Psoas muscle (tissue), 8 donors: ENCODE data around the gene TJP1. TPM values are rescaled to one million over a fixed set of nuclear protein-coding genes. Genes with fewer than 3 reads are reported as not detected.

Experiments
- ATAC-seq, 4 donors: fragments of 200-7000 bp; cut with Tn5 transposase; one replicate each; pipeline ENCODE4 v1.9.1; 2020; ENCODE audit warnings: moderate library complexity in 3 of 4, mild to moderate bottlenecking in 2 of 4
- DNase-seq, 2 donors: peaks; one replicate each; pipeline ENCODE4 v3.0.0-alpha.2; 2020
- H3K27ac ChIP-seq: fragments of 200-600 bp; one replicate; pipeline ENCODE4 v1.8.0; 2022
- H3K27me3 ChIP-seq, 3 donors: fragments of 200-600 bp in 1 of 3; one replicate each; pipeline versions ENCODE4 v1.6.1 to v1.8.0; 2013 to 2022; ENCODE audit warnings: low read length in 2 of 3, mild to moderate bottlenecking in 2 of 3, moderate library complexity in 1 of 3; ENCODE audit not compliant: insufficient read depth in 3 of 3
- H3K36me3 ChIP-seq, 2 donors: fragments of 200-600 bp in 1 of 2; one replicate each; pipeline versions ENCODE4 v1.6.1 to v1.8.0; 2013 to 2022; ENCODE audit warnings: low read depth in 1 of 2, mild to moderate bottlenecking in 1 of 2, moderate library complexity in 1 of 2; ENCODE audit not compliant: insufficient read depth in 1 of 2
- H3K4me1 ChIP-seq: fragments of 200-600 bp; one replicate; pipeline ENCODE4 v1.8.0; 2022
- H3K4me3 ChIP-seq: fragments of 200-600 bp; one replicate; pipeline ENCODE4 v1.8.0; 2022; ENCODE audit warnings: mild to moderate bottlenecking
- H3K9me3 ChIP-seq: fragments of 200-600 bp; one replicate; pipeline ENCODE4 v1.8.0; 2022
- WGBS, 3 donors: extraction: QIAGEN DNeasy Blood & Tissue Kit; methylation state at CpG; one replicate each; pipeline versions ENCODE4 v1.1.6 to v1.1.7; 2013; 5-methylcytosine and 5-hydroxymethylcytosine counted together
- intact Hi-C, 2 donors: fragments of 100-400 bp; cut with DNase I; formaldehyde crosslinking; loops; one replicate each; pipeline versions ENCODE4 v1.11.0 to v1.14.2; 2022
- polyA plus RNA-seq, 3 donors: library from polyadenylated mRNA; stranded (reverse); fragments of 200-250 nt; gene quantifications; one replicate each; pipeline ENCODE4 v1.2.3, GENCODE V29; 2013
- total RNA-seq, 4 donors: library from RNA; stranded (reverse); fragmentation: NEBNext Ultra II Directional in 2 of 4; extraction: Animal tissue kit (Norgen Biotek cat#: 25700) in 2 of 4; gene quantifications; one replicate each; pipeline versions ENCODE4 v1.2.1 to v1.2.4, GENCODE V29; 2021 to 2023
- TF ChIP-seq, protein P1 (sequence below): fragments of 200-600 bp; IDR thresholded peaks from one replicate; pipeline ENCODE4 v1.8.0; 2022; ENCODE audit warnings: antibody characterized with exemption
- donor health status: healthy with polysubstance abuse.
- donor health status: DM: no; HTN: no; CAD: no; lungs with moderate emphysema.
- donor health status: Bipolar disorder and iron deficiency.
- donor health status: healthy.
- donor health status: DM: yes; HTN: yes; CAD: no.
- donor health status: DM: no; HTN: no; CAD: no.
- donor health status: DM: no; HTN: no; CAD: no.
- donor health status: DM: yes; HTN: yes; CAD: no.

The TJP1 gene
- total and polyA plus RNA-seq, 7 donors: 8.6 to 49.9 (median 32.6) TPM

DNA sequence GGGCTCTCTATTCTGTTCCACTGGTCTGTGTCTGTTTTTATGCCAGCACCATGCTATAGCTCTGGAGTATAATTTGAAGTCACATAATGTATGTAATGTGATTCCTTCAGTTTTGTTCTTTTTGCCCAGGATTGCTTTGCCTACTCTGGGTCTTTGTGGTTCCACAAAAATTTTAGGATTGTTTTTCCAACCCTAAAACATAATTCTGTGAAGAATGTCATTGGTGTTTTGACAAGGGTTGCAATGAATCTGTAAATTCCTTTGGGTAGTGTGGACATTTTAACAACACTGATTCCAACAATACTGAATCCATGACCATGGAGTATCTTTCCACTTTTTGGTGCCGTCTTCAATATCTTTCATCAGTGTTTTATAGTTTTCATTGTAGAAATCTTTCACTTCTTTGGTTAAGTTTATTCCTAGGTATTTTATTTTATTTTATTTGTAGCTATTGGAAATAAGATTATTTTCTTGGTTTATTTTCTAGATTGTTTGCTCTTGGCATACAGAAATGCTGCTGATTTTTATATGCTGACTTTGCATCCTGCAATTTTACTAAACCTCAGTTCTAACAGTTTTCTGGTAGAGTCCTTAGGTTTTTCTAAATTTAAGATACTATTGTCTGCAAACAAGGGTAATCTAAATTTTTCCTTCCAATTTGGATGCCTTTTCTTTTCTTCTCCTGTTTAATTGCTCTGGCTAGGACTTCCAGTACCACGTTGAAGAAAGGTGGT is 29.7 kb downstream of the TJP1 start:
- WGBS, 3 donors: 84 to 90% (median 90%) methylated on average over 2 of the region's 2 CpGs

GRCh38 chr15:29790607-29791006 is 31.7 kb downstream of the TJP1 start:
- Histone ChIP-seq H3K27ac (no peak overlapping the region), H3K4me1 (peaks cover 4% of the 10 kb centered on the region), H3K4me3 (no peak overlapping the region), H3K9me3 (no peaks in the 10 kb centered on the region), H3K36me3 (no peaks in the 10 kb centered on the region), H3K27me3 (no peaks in the 10 kb centered on the region)
- intact Hi-C loops: no loop called here
- DNase-seq (no peak), ATAC-seq (no peak)
- TF ChIP-seq, protein P1, sequence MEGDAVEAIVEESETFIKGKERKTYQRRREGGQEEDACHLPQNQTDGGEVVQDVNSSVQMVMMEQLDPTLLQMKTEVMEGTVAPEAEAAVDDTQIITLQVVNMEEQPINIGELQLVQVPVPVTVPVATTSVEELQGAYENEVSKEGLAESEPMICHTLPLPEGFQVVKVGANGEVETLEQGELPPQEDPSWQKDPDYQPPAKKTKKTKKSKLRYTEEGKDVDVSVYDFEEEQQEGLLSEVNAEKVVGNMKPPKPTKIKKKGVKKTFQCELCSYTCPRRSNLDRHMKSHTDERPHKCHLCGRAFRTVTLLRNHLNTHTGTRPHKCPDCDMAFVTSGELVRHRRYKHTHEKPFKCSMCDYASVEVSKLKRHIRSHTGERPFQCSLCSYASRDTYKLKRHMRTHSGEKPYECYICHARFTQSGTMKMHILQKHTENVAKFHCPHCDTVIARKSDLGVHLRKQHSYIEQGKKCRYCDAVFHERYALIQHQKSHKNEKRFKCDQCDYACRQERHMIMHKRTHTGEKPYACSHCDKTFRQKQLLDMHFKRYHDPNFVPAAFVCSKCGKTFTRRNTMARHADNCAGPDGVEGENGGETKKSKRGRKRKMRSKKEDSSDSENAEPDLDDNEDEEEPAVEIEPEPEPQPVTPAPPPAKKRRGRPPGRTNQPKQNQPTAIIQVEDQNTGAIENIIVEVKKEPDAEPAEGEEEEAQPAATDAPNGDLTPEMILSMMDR: no peak
- 95 to 97% (median 96%) methylated on average over 6 of the region's 6 CpGs for WGBS, 3 donors

More for the DNA sequence above, 29.7 kb downstream of the TJP1 start:
- H3K4me1 ChIP-seq: no peaks in the 10 kb centered on the region
- H3K4me3 ChIP-seq: no peak overlapping the region
- no peaks in the 10 kb centered on the region for H3K27me3 ChIP-seq
- intact Hi-C loops: no loop called here
- ATAC-seq (no peak), DNase-seq (no peak)
- no peaks in the 10 kb centered on the region for H3K9me3 ChIP-seq
- TF ChIP-seq, protein P1: no peak
- H3K36me3 ChIP-seq: no peaks in the 10 kb centered on the region
- no peak overlapping the region for H3K27ac ChIP-seq

- H3K4me3 ChIP-seq: no peak overlapping the region
- DNase-seq: no peak
- no peaks in the 10 kb centered on the region for H3K36me3 ChIP-seq
- no peaks in the 10 kb centered on the region for H3K27me3 ChIP-seq
- H3K4me1 ChIP-seq: peaks cover 9% of the 10 kb centered on the region
- 55 to 71% (median 59%) methylated on average over 4 of the region's 4 CpGs for WGBS, 3 donors
- no peaks in the 10 kb centered on the region for H3K9me3 ChIP-seq
- H3K27ac ChIP-seq: no peak overlapping the region
- TF ChIP-seq, protein P1: no peak
- intact Hi-C loops: no loop called here
- peak in 1 of 4 donors; percentile 19 for ATAC-seq
These were observed 32.4 kb downstream of the TJP1 start for GRCh38 chr15:29789871-29790270.

DNA sequence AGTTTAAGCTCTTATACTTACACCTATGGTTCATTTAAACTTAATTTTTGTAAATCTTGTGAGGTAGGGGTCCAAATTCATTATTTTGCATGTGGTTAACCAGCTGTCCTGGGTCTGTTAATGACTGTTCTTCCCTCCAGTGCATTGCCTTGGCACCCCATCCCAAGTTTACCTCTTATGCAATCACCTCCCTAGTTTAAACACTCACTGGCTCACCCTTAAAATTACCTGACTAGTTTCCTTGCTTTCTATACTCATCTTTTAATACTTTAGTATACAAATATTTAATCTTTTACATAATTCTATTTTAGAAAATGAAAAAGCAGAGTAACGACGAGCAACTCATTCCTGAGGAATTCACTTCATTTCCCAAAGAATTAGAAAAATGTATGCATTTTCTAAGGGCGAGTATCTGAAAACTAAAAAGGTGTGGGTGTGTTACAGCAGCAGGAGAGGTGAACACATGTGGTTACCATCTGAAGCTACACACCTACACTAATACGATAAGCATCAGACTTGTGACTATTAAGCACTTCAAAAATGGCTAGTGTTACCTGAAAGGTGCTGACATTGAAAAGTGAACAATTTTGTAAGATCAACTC is 33.7 kb downstream of the TJP1 start:
- no peak for ATAC-seq
- Histone ChIP-seq H3K27me3 (no peaks in the 10 kb centered on the region), H3K36me3 (no peaks in the 10 kb centered on the region), H3K27ac (no peak overlapping the region), H3K9me3 (no peaks in the 10 kb centered on the region), H3K4me1 (peaks cover 11% of the 10 kb centered on the region), H3K4me3 (no peak overlapping the region)
- intact Hi-C loops: no loop called here
- TF ChIP-seq, protein P1: no peak
- 94 to 95% (median 95%) methylated on average over 4 of the region's 4 CpGs for WGBS, 3 donors
- no peak for DNase-seq
